K562 (cell line): ENCODE results near the gene RRAD. TPM values are rescaled to one million over a fixed set of nuclear protein-coding genes. Genes with fewer than 3 reads are reported as not detected.

Experiments used
- ATAC-seq: fragments of 200-7000 bp; cut with Tn5 transposase; 3 replicates; pipeline ENCODE4 v1.9.1; 2020; ENCODE audit warnings: moderate library complexity
- BruUV-seq: library from RNA; stranded (reverse); fragments of 400-500 nt; replicated peaks from 2 replicates; lab custom pipeline; 2021; lab: Mats Ljungman, UMichigan
- CTCF ChIA-PET: fragments of 300-600 bp; formaldehyde crosslinking; extraction: SDS; loops from one replicate; lab custom pipeline; 2021; ENCODE audit warnings: low intra/inter-chr PET ratio; lab: Yijun Ruan, JAX
- POLR2A ChIA-PET: fragments of 300-600, 350-650 bp; sonication (Branson Sonifier 250); formaldehyde crosslinking; extraction: SDS; loops from one replicate; lab custom pipeline; 2021; ENCODE audit warnings: antibody characterized with exemption, inconsistent platforms; lab: Yijun Ruan, JAX
- DNase-seq, 4 experiments: peaks; one replicate each; pipeline versions ENCODE4 v3.0.0 to v3.0.0-alpha.2; 2011 to 2018; ENCODE audit warnings: low spot score in 3 of 4, mixed read lengths in 3 of 4; ENCODE audit errors: extremely low read depth in 1 of 4
- FAIRE-seq: peaks from 2 replicates; lab custom pipeline; 2011; peaks lifted over from hg19 to GRCh38; lab: Jason Lieb, UNC
- H2AFZ ChIP-seq: 2 replicates; pipeline ENCODE4 v1.6.0; 2011; ENCODE audit warnings: low read depth, low read length, control low read depth, inconsistent platforms
- H3K27ac ChIP-seq: fragments of 200-600 bp; 3 replicates; pipeline ENCODE4 v1.8.0; 2011; ENCODE audit warnings: low read depth, mild to moderate bottlenecking, control low read depth, inconsistent platforms, low read length, moderate library complexity, mixed read lengths; ENCODE audit errors: extremely low read depth
- H3K27me3 ChIP-seq, 2 experiments: fragments of 300-600 bp in 1 of 2; 2 replicates in 1 of 2; 3 replicates in 1 of 2; pipeline versions ENCODE4 v1.6.0 to v1.8.0; 2011; ENCODE audit warnings: inconsistent platforms in 2 of 2, low read length in 2 of 2, mild to moderate bottlenecking in 1 of 2, mixed read lengths in 1 of 2, moderate library complexity in 1 of 2; ENCODE audit not compliant: control insufficient read depth in 2 of 2, insufficient read depth in 2 of 2
- H3K36me3 ChIP-seq: fragments of 300-600 bp; 3 replicates; pipeline ENCODE4 v1.8.0; 2011; ENCODE audit warnings: mild to moderate bottlenecking, low read length, inconsistent platforms; ENCODE audit not compliant: control insufficient read depth, insufficient read depth
- H3K4me1 ChIP-seq, 2 experiments: fragments of 200-600 bp in 1 of 2; replicated peaks in 1 of 2; 2 replicates in 1 of 2; 3 replicates in 1 of 2; pipeline versions ENCODE4 v1.5.1 to v1.8.0; 2011; ENCODE audit warnings: inconsistent platforms in 2 of 2, low read length in 2 of 2, mild to moderate bottlenecking in 1 of 2, mixed read lengths in 1 of 2, moderate library complexity in 1 of 2; ENCODE audit not compliant: control insufficient read depth in 2 of 2, insufficient read depth in 2 of 2
- H3K4me2 ChIP-seq: 2 replicates; pipeline ENCODE4 v1.6.1; 2011; ENCODE audit warnings: low read length, control low read depth, inconsistent platforms, mixed read lengths; ENCODE audit not compliant: insufficient read depth
- H3K4me3 ChIP-seq: fragments of 200-600 bp; sonication (generic), shearing (Covaris generic); 2 replicates; pipeline ENCODE4 v1.5.1; 2016; ENCODE audit warnings: control low read depth, inconsistent platforms
- H3K79me2 ChIP-seq: fragments of 200-600 bp; 3 replicates; pipeline ENCODE4 v1.8.0; 2011; ENCODE audit warnings: low read length, inconsistent platforms; ENCODE audit not compliant: control insufficient read depth, insufficient read depth
- H3K9ac ChIP-seq, 2 experiments: 2 replicates each; pipeline versions ENCODE4 v1.6.0 to v1.6.1; 2011; ENCODE audit warnings: low read depth in 2 of 2, low read length in 2 of 2, control low read depth in 1 of 2, inconsistent platforms in 1 of 2, mild to moderate bottlenecking in 1 of 2, mixed read lengths in 1 of 2; ENCODE audit not compliant: insufficient read depth in 1 of 2
- H3K9me1 ChIP-seq: one replicate; pipeline ENCODE4 v1.6.0; 2011; ENCODE audit warnings: inconsistent platforms, mild to moderate bottlenecking, low read length, moderate library complexity; ENCODE audit not compliant: control insufficient read depth, insufficient read depth
- H3K9me3 ChIP-seq: replicated peaks from 2 replicates; pipeline ENCODE4 v1.5.1; 2011; ENCODE audit warnings: low read depth, low read length, inconsistent platforms; ENCODE audit not compliant: control insufficient read depth, insufficient read depth
- H4K20me1 ChIP-seq: replicated peaks from 2 replicates; pipeline ENCODE4 v1.6.1; 2011; ENCODE audit warnings: low read length, inconsistent platforms, mixed read lengths; ENCODE audit not compliant: control insufficient read depth, insufficient read depth
- RBM25 ChIP-seq: fragments of 200-400 bp; formaldehyde crosslinking; IDR thresholded peaks from 2 replicates; pipeline ENCODE4 v1.6.1; 2018; ENCODE audit warnings: low read length, low read depth, moderate library complexity; ENCODE audit not compliant: severe bottlenecking
- WGBS: fragments of 100-300 bp; shearing (Covaris generic); methylation state at CpG from one replicate; pipeline ENCODE4 v1.1.6; 2016; ENCODE audit warnings: low coverage, mixed read lengths; ENCODE audit not compliant: insufficient coverage; ENCODE audit errors: missing lambda C conversion rate; 5-methylcytosine and 5-hydroxymethylcytosine counted together
- in situ Hi-C: fragments of 300-500 bp; cut with MboI; formaldehyde crosslinking; loops from 4 replicates; pipeline ENCODE4 v1.15.0; 2018; ENCODE audit warnings: inconsistent platforms, mixed read lengths
- intact Hi-C: fragments of 100-400 bp; cut with micrococcal nuclease; formaldehyde crosslinking; loops from 2 replicates; pipeline ENCODE4 v1.14.2; 2022
- polyA plus RNA-seq, 8 experiments: library from polyadenylated mRNA; depleted of rRNA in 4 of 8; stranded (reverse) in 5 of 8; unstranded in 3 of 8; fragments of >200 nt; fragmentation: Nextera tagmentation in 2 of 8; fragmentation: Illumina TruSeq in 1 of 8; extraction: Ambion mirVana in 2 of 8; extraction: Trizol in 1 of 8; gene quantifications; 2 replicates each; pipeline versions ENCODE4 v1.2.1 to v1.2.3, GENCODE V29; 2011 to 2014; ENCODE audit warnings: inconsistent platforms in 1 of 8, missing spikeins in 1 of 8
- total RNA-seq, 7 experiments: library from RNA; depleted of rRNA in 6 of 7; stranded (reverse); fragments of >200 nt in 6 of 7; fragmentation: Illumina TruSeq in 2 of 7; extraction: Trizol in 2 of 7; gene quantifications; 2 replicates each; pipeline versions ENCODE4 v1.2.1 to v1.2.3, GENCODE V29; 2011 to 2021; ENCODE audit warnings: low replicate concordance in 1 of 7
- TF ChIP-seq, protein P1 (sequence below): sonication (generic); formaldehyde crosslinking; IDR thresholded peaks from 2 replicates; pipeline ENCODE4 v1.8.1; 2023; ENCODE audit warnings: mild to moderate bottlenecking, missing genetic modification reagents
- TF ChIP-seq, protein P2 (sequence below): fragments of 450-650 bp; formaldehyde crosslinking; IDR thresholded peaks from 2 replicates; pipeline ENCODE4 v1.4.0; 2022; ENCODE audit warnings: missing genetic modification characterization

Gene RRAD
- total and polyA plus RNA-seq, 9 of the 15 experiments (the other 6 are each of a cell fraction or from before 2014, with no cell fraction given): 0.09 to 0.20 (median 0.13) TPM; not detected in 5

- Histone ChIP-seq H3K9me3 (no peaks in the 10 kb centered on the region), H3K4me3 (no peak overlapping the region), H3K27ac (no peak overlapping the region), H3K36me3 (peaks cover 68% of the 10 kb centered on the region; the same call in 2 of the 3 replicates), H4K20me1 (peaks cover 10% of the 10 kb centered on the region; the same call in 1 of the 2 replicates), H3K4me2 (0 out of 2 replicates have a peak overlapping the region, but pooled peaks have one; percentile 100), H3K27me3 (no peaks in the 10 kb centered on the region), H3K79me2 (peaks cover 49% of the 10 kb centered on the region), H3K4me1 (peaks cover 21 to 45% of the 10 kb centered on the region in 2 experiments), H3K9me1 (peaks cover 4% of the 10 kb centered on the region), H3K9ac (peak overlapping the region in 1 of 2 experiments; percentile 100; a peak in 1 of 4 replicates), H2AFZ (no peak overlapping the region)
- no TSS peak for BruUV-seq
- no peak for ATAC-seq
- in situ Hi-C loops: no loop called here
- no peak for DNase-seq
- FAIRE-seq: no peak
- intact Hi-C loops: no loop called here
- 82% methylated on average over 4 of the region's 4 CpGs for WGBS
- ChIA-PET CTCF (interaction anchor here (0.6 kb wide), 1 partner anchor 218 kb away, joined by 3 read pairs; no protein-coding TSS in a partner anchor), POLR2A (interaction anchor here (0.6 to 1.3 kb wide), 2 partner anchors 9 to 35 kb away, joined by 3 to 4 read pairs; no protein-coding TSS in a partner anchor)
- TF ChIP-seq, protein P1, sequence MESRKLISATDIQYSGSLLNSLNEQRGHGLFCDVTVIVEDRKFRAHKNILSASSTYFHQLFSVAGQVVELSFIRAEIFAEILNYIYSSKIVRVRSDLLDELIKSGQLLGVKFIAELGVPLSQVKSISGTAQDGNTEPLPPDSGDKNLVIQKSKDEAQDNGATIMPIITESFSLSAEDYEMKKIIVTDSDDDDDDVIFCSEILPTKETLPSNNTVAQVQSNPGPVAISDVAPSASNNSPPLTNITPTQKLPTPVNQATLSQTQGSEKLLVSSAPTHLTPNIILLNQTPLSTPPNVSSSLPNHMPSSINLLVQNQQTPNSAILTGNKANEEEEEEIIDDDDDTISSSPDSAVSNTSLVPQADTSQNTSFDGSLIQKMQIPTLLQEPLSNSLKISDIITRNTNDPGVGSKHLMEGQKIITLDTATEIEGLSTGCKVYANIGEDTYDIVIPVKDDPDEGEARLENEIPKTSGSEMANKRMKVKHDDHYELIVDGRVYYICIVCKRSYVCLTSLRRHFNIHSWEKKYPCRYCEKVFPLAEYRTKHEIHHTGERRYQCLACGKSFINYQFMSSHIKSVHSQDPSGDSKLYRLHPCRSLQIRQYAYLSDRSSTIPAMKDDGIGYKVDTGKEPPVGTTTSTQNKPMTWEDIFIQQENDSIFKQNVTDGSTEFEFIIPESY (CRISPR knock-in tag): peak; percentile 85
- TF ChIP-seq, protein P2, sequence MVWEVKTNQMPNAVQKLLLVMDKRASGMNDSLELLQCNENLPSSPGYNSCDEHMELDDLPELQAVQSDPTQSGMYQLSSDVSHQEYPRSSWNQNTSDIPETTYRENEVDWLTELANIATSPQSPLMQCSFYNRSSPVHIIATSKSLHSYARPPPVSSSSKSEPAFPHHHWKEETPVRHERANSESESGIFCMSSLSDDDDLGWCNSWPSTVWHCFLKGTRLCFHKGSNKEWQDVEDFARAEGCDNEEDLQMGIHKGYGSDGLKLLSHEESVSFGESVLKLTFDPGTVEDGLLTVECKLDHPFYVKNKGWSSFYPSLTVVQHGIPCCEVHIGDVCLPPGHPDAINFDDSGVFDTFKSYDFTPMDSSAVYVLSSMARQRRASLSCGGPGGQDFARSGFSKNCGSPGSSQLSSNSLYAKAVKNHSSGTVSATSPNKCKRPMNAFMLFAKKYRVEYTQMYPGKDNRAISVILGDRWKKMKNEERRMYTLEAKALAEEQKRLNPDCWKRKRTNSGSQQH (CRISPR knock-in tag): no peak
- TF ChIP-seq RBM25: peak; percentile 68
- TF ChIP-seq, all 486 proteins: peak for 2
These were observed 11.7 kb upstream of the RRAD start for GRCh38 chr16:66936889-66937554.
